ENCODE measurements around the gene LOC101059915.
"Not testable (repeated sequence)": the region's sequence is repeated elsewhere in the genome, so short reads cannot be mapped to it uniquely, and the experiment has no call there.

LOC101059915 gene

GRCh38 chrX:71638409-71638808 is 28.9 kb upstream of the LOC101059915 start:
- DNase-seq (ENCODE audit: extremely low read depth, low read depth), result no peak

- no peak for DNase-seq (ENCODE audit: extremely low read depth, low read depth)
Measured at GRCh38 chrX:71640002-71640401, 27.3 kb upstream of the LOC101059915 start.

- DNase-seq (ENCODE audit: extremely low read depth, low read depth), result not testable (repeated sequence)
Measured at GRCh38 chrX:71644406-71644805, 22.9 kb upstream of the LOC101059915 start.

- DNase-seq (ENCODE audit: extremely low read depth, low read depth), result no peak
Measured at GRCh38 chrX:71650333-71650969, 16.9 kb upstream of the LOC101059915 start.

GRCh38 chrX:71652405-71652804 is 14.9 kb upstream of the LOC101059915 start:
- peak; percentile 41 for DNase-seq (ENCODE audit: extremely low read depth, low read depth)

GRCh38 chrX:71653344-71653743 is 14.0 kb upstream of the LOC101059915 start:
- DNase-seq (ENCODE audit: extremely low read depth, low read depth), result no peak

- no peak for DNase-seq (ENCODE audit: extremely low read depth, low read depth)
Measured at GRCh38 chrX:71657267-71657666, 10.1 kb upstream of the LOC101059915 start.

- no peak for DNase-seq (ENCODE audit: extremely low read depth, low read depth)
Measured at GRCh38 chrX:71659342-71659741, 8.0 kb upstream of the LOC101059915 start.

- DNase-seq (ENCODE audit: extremely low read depth, low read depth), result no peak
Measured at GRCh38 chrX:71659959-71660358, 7.4 kb upstream of the LOC101059915 start.

GRCh38 chrX:71660562-71661416 is 6.6 kb upstream of the LOC101059915 start:
- no peak for DNase-seq (ENCODE audit: extremely low read depth, low read depth)

- DNase-seq (ENCODE audit: extremely low read depth, low read depth), result no peak
Measured at GRCh38 chrX:71661919-71662318, 5.4 kb upstream of the LOC101059915 start.

- DNase-seq (ENCODE audit: extremely low read depth, low read depth), result not testable (repeated sequence)
Measured at GRCh38 chrX:71662654-71663053, 4.7 kb upstream of the LOC101059915 start.

- not testable (repeated sequence) for DNase-seq (ENCODE audit: extremely low read depth, low read depth)
Measured at GRCh38 chrX:71663238-71663637, 4.1 kb upstream of the LOC101059915 start.

- DNase-seq (ENCODE audit: extremely low read depth, low read depth), result peak; percentile 32
Measured at GRCh38 chrX:71664202-71664601, 3.1 kb upstream of the LOC101059915 start.

- no peak for DNase-seq (ENCODE audit: extremely low read depth, low read depth)
Measured at GRCh38 chrX:71664889-71665491, 2.4 kb upstream of the LOC101059915 start.

GRCh38 chrX:71665747-71666146 is 1.6 kb upstream of the LOC101059915 start:
- no peak for DNase-seq (ENCODE audit: extremely low read depth, low read depth)

- DNase-seq (ENCODE audit: extremely low read depth, low read depth), result no peak
Measured at GRCh38 chrX:71666240-71667223, 814 bp upstream of the LOC101059915 start.

GRCh38 chrX:71668248-71668595 is 876 bp downstream of the LOC101059915 start:
- DNase-seq (ENCODE audit: extremely low read depth, low read depth), result no peak

- no peak for DNase-seq (ENCODE audit: extremely low read depth, low read depth)
Measured at GRCh38 chrX:71669492-71669891, 2.1 kb downstream of the LOC101059915 start.

GRCh38 chrX:71669947-71670346 is 2.6 kb downstream of the LOC101059915 start:
- not testable (repeated sequence) for DNase-seq (ENCODE audit: extremely low read depth, low read depth)
